Activated effector memory CD4-positive, alpha-beta T cell treated with anti-CD3 and anti-CD28 coated beads, Interleukin-2, amount 50 U/mL, for 16 hours (primary cell): ENCODE results near the gene RIMKLB.
"Not testable (repeated sequence)": the region's sequence is repeated elsewhere in the genome, so short reads cannot be mapped to it uniquely, and the experiment has no call there.

Experiments used
- DNase-seq: peaks from one replicate; pipeline ENCODE4 v3.0.0-alpha.2; 2020

RIMKLB gene

GRCh38 chr12:8779862-8780261 lies 82.1 kb downstream of the RIMKLB start:
- DNase-seq, result no peak

DNA sequence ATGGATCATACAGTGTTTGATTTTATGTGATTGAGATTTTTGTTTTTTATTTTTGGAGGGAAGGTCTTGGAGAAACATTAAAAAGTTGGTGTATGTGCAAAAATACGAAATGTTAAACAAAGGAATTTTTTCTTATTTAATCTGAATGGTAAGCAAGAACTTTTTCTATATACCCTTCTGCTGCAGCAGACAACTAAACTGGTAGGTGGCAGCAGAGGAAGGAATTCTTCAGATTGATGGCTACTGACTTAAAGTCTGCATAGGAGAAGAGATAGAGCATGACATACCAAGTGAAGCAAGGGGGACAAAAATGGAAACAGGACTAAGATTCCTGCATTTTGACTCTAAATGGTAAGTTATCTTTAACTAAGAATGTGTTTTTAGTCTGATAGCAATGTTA lies 82.6 kb downstream of the RIMKLB start:
- DNase-seq, result no peak

- no peak for DNase-seq
Measured at GRCh38 chr12:8781381-8782127, 83.8 kb downstream of the RIMKLB start.

GRCh38 chr12:8784290-8784888 lies 86.6 kb downstream of the RIMKLB start:
- DNase-seq, result no peak

- no peak for DNase-seq
Measured at GRCh38 chr12:8785499-8785898, 87.7 kb downstream of the RIMKLB start.

DNA sequence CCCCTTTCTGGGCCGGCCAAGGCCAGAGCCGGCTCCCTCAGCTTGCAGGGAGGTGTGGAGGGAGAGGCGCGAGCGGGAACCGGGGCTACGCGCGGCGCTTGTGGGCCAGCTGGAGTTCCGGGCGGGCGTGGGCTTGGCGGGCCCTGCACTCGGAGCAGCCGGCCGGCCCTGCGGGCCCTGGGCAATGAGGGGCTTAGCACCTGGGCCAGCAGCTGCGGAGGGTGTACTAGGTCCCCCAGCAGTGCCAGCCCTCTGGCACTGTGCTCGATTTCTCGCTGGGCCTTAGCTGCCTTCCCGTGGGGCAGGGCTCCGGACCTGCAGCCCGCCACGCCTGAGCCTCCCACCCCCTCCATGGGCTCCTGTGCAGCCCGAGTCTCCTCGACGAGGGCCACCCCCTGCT lies 89.4 kb downstream of the RIMKLB start:
- DNase-seq, result not testable (repeated sequence)

- not testable (repeated sequence) for DNase-seq
Measured at GRCh38 chr12:8788706-8789105, 90.9 kb downstream of the RIMKLB start.

DNA sequence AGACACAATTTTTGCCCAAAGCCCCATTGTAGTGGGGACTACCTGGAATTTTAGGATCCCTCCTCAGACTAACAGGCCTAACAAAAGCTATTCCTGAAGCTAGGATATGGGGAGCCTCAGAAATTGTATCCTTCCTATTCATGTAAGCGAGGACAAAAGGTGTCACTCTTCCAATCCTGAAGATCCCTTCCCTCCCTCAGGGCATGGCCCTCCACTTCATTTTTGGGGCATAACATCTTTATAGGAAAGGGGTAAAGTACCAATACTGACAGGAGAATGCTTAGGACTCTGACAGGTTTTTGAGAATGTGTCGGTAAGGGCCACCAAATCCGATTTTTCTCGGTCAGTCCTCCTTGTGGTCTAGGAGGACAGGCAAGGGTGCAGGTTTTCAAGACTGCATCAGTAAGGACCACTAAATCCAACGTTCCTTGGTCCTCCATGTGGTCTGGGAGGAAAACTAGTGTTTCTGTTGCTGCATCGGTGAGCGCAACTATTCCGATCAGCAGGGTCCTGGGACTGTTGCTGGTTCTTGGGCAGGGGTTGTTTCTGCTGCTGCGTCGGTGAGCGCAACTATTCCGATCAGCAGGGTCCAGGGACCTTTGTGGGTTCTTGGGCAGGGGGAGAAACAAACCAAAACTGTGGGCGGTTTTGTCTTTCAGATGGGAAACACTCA lies 91.7 kb downstream of the RIMKLB start:
- not testable (repeated sequence) for DNase-seq

DNA sequence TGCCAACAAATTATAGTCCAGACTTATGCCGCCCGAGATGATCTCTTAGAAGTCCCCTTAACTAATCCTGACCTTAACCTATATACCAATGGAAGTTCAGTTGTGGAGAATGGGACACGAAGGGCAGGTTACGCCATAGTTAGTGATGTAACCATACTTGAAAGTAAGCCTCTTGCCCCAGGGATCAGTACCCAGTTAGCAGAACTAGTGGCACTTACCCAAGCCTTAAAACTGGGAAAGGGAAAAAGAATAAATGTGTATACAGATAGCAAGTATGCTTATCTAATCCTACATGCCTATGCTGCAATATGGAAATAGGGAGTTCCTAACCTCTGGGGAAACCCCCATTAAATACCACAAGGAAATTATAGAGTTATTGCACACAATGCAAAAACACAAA lies 95.4 kb downstream of the RIMKLB start:
- not testable (repeated sequence) for DNase-seq

- not testable (repeated sequence) for DNase-seq
Measured at GRCh38 chr12:8794611-8795010, 96.8 kb downstream of the RIMKLB start.

GRCh38 chr12:8796831-8797626 lies 99.2 kb downstream of the RIMKLB start:
- DNase-seq, result no peak

DNA sequence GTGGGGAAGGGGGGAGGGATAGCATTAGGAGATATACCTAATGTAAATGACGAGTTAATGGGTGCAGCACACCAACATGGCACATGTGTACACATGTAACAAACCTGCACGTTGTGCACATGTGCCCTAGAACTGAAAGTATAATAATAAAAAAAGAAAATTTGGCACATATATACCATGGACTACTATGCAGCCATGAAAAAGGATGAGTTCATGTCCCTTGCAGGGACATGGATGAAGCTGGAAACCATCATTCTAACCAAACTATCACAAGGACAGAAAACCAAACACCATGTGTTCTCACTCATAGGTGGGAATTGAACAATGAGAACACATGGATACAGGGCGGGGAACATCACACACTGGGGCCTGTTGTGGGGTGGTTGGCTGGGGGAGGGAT lies 103.4 kb downstream of the RIMKLB start:
- not testable (repeated sequence) for DNase-seq

GRCh38 chr12:8804833-8805232 lies 107.0 kb downstream of the RIMKLB start:
- not testable (repeated sequence) for DNase-seq

DNA sequence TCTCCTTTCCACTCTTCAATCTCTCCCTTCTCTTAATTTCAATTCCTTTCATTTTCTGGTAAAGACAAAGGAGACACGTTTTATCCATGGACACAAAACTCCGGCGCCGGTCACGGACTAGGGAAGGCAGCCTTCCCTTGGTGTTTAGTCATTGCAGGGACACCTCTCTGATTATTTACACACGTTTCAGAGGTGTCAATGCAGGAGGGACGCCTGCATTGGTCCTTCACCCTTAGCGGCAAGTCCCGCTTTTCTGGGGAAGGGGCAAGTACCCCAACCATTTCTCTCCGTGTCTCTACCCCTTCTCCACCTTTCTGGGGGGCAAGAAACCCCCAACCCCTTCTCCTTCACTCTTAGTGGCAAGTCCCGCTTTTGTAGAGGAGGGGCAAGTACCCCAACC lies 107.7 kb downstream of the RIMKLB start:
- DNase-seq, result not testable (repeated sequence)

- not testable (repeated sequence) for DNase-seq
Measured at GRCh38 chr12:8807084-8807483, 109.3 kb downstream of the RIMKLB start.

- DNase-seq, result not testable (repeated sequence)
Measured at GRCh38 chr12:8810112-8810511, 112.3 kb downstream of the RIMKLB start.

DNA sequence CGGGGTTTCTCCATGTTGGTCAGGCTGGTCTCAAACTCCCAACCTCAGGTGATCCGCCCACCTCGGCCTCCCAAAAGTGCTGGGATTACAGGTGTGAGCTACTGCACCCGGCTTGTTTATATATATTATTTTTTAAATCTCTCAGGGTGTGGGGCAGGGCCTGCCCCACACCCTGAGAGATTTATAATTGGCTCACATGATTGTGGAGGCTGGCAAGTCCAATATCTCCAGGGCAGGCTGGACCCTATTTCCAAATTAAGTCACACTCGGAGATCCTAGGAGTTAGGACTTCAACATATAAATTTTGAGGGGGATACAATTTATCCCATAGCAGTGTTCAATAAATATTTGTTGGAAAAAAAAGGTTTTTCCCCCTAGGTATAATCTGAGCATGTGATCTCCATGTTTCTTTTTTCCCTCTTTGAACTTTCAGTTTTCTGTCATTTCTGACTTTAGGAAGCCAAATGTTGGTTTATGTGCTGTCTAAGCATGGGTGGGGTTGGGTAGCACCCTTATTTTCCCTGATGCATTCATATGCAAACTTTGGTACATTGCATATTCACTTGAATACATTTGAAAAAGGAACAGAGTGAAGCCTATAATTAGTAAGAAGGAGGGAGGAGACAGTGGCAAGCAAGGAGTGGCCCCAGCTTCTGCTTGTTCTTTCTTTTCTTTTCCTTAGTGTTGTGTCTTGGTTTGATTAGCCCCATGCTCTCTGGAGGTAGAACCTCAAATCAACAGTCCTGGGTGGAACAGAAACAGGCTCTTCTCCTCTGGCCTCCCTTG lies 116.0 kb downstream of the RIMKLB start:
- no peak for DNase-seq

DNA sequence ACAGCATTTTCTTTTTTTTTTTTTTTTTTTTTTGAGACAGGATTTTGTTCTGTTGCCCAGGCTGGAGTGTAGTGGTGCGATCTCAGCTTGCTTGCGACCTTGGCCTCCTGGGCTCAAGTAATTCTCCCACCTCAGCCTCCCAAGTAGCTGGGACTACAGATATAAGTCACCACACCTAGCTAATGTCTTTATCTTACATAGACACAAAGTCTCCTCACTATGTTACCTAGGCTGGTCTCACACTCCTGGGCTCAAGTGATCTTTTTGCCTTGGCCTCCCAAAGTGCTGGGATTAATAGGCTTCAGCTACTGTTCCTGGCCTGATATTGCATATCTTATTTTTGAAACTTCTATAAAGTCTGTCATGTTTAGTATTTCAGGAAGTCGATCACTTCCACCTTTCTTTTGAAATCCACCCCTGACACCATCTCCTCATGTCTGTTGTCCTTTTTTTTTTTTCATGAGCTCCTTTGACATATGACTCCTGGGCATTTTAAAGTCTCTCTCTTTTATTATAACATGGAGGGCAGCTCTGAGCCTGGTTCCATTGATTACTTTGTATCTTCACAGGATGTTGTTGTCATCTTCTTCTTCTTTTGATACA lies 118.8 kb downstream of the RIMKLB start:
- DNase-seq, result no peak

- no peak for DNase-seq
Measured at GRCh38 chr12:8817856-8818255, 120.1 kb downstream of the RIMKLB start.

DNA sequence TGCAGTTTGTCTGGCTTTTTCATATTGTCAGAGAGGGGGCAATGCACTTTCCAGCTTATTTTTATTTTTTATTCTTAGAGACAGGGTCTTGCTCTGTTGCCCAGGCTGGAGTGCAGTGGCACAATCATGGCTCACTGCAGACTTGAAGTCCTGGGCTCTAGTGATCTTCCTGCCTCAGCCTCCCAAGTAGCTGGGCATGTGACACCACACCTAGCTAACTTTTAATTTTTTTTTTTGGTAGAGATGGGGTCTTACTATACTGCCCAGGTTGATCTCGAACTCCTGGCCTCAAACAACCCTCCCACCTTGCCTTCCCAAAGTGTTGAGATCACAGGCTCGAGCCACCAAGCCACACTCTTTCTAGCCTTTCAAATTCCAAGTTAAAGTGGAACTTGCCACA lies 120.7 kb downstream of the RIMKLB start:
- no peak for DNase-seq

DNA sequence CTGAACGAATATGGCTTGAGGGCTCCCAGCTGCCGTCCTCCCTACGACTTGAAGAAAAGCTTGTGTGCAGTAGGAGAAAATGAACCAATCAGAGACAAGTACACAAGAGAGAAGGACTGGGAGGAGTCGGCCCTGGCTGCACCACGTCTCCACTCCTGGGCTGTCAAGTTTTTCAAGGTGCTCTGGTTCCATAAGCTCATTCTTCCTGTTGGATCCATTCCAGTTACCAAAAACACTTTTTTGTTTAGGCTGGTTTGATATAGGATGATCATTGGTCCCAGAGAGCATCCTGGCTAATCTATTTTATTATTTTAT lies 121.8 kb downstream of the RIMKLB start:
- DNase-seq, result no peak
